ENCODE measurements around the gene CADM2. TPM values are rescaled to one million over a fixed set of nuclear protein-coding genes. Genes with fewer than 3 reads are reported as not detected.

CADM2 gene
- total RNA-seq, 1 donor: not detected

DNA sequence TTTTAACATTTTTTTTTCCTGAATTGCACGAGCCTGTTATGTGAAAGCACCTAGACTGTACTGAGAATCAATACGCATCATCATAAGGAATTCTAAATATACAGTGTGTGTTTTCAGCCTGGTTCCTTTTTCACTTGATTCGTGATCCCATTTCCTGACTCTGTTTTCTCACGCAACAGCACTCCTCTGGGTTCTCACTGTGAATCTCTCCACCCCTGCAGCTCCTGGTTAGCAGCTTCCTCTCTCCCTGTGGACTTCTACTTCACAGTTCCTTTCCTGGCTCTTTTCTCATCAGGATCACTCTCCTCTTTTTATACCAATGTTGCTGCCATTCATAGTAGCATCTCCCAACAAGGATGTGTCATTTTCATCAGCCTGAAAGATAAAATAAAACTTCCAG is 297.2 kb downstream of the CADM2 start:
- Histone ChIP-seq H3K36me3 (ENCODE audit: insufficient read depth, low read length) (no peaks in the 10 kb centered on the region), H3K4me1 (ENCODE audit: insufficient read depth, low read length) (no peaks in the 10 kb centered on the region), H4K20me1 (ENCODE audit: insufficient read depth, low read length) (no peaks in the 10 kb centered on the region), H3K9me3 (ENCODE audit: low read depth, low read length) (no peaks in the 10 kb centered on the region), H3K27me3 (ENCODE audit: insufficient read depth, low read length) (no peaks in the 10 kb centered on the region), H3K27ac (ENCODE audit: low read depth, low read length) (no peak overlapping the region), H2AFZ (ENCODE audit: low read length) (no peak overlapping the region), H3K79me2 (ENCODE audit: insufficient read depth, low read length) (no peaks in the 10 kb centered on the region), H3K4me3 (ENCODE audit: insufficient read depth, low read length) (no peak overlapping the region), H3K4me2 (ENCODE audit: insufficient read depth, low read length) (no peak overlapping the region)
- TF ChIP-seq, protein P1, sequence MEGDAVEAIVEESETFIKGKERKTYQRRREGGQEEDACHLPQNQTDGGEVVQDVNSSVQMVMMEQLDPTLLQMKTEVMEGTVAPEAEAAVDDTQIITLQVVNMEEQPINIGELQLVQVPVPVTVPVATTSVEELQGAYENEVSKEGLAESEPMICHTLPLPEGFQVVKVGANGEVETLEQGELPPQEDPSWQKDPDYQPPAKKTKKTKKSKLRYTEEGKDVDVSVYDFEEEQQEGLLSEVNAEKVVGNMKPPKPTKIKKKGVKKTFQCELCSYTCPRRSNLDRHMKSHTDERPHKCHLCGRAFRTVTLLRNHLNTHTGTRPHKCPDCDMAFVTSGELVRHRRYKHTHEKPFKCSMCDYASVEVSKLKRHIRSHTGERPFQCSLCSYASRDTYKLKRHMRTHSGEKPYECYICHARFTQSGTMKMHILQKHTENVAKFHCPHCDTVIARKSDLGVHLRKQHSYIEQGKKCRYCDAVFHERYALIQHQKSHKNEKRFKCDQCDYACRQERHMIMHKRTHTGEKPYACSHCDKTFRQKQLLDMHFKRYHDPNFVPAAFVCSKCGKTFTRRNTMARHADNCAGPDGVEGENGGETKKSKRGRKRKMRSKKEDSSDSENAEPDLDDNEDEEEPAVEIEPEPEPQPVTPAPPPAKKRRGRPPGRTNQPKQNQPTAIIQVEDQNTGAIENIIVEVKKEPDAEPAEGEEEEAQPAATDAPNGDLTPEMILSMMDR (IDR thresholded peaks at IDR 0.05; ENCODE audit: extremely low read depth, low read depth, low read length): no peak
- DNase-seq (ENCODE audit: insufficient read length, low spot score, missing footprints): no peak

DNA sequence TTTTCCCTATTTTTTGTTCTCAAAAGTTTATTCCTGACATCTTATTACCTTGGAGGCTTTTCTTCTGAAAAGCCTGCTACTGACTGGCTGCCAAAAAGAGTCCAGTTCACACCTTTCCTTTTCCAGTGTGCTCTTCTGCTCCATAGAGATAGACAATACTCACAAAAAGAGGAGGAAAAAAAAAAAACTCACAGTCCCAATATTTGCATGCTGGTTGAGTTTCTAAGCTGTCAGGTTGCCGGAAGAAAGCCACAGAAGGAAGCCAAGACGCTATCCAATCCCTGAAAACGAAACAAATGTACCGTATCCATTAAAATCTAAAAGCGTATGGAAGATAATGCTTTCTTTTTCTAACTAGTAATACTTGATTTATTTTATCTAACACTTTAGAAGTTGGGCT is 299.5 kb downstream of the CADM2 start:
- H3K9me3 ChIP-seq (ENCODE audit: low read depth, low read length): no peaks in the 10 kb centered on the region
- DNase-seq (ENCODE audit: insufficient read length, low spot score, missing footprints): no peak
- no peak overlapping the region for H2AFZ ChIP-seq (ENCODE audit: low read length)
- no peaks in the 10 kb centered on the region for H3K79me2 ChIP-seq (ENCODE audit: insufficient read depth, low read length)
- no peaks in the 10 kb centered on the region for H4K20me1 ChIP-seq (ENCODE audit: insufficient read depth, low read length)
- H3K27me3 ChIP-seq (ENCODE audit: insufficient read depth, low read length): no peaks in the 10 kb centered on the region
- no peak overlapping the region for H3K4me2 ChIP-seq (ENCODE audit: insufficient read depth, low read length)
- H3K36me3 ChIP-seq (ENCODE audit: insufficient read depth, low read length): no peaks in the 10 kb centered on the region
- H3K27ac ChIP-seq (ENCODE audit: low read depth, low read length): no peak overlapping the region
- H3K4me1 ChIP-seq (ENCODE audit: insufficient read depth, low read length): no peaks in the 10 kb centered on the region
- TF ChIP-seq, protein P1 (IDR thresholded peaks at IDR 0.05; ENCODE audit: extremely low read depth, low read depth, low read length): no peak
- H3K4me3 ChIP-seq (ENCODE audit: insufficient read depth, low read length): no peak overlapping the region

DNA sequence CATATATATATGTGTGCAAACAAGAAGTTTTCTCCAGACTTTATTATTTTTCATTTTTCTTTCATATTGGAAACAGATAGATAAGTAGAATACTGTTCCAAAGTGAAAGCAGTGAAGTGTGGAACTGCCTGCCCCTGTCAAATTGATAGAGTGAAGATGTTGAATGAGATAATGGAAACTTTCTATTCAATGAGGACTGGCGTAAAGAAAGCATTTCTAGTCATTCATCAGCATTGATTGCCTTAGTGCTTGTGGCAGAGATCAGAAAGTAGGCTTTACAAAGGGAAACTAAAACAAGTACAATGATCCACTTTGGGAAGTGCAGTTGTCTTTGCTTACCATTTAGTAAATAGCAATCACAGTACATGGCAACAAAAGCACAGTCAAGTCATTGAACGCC is 300.0 kb downstream of the CADM2 start:
- H3K36me3 ChIP-seq (ENCODE audit: insufficient read depth, low read length): no peaks in the 10 kb centered on the region
- no peaks in the 10 kb centered on the region for H3K27me3 ChIP-seq (ENCODE audit: insufficient read depth, low read length)
- TF ChIP-seq, protein P1 (IDR thresholded peaks at IDR 0.05; ENCODE audit: extremely low read depth, low read depth, low read length): no peak
- no peaks in the 10 kb centered on the region for H4K20me1 ChIP-seq (ENCODE audit: insufficient read depth, low read length)
- H3K9me3 ChIP-seq (ENCODE audit: low read depth, low read length): no peaks in the 10 kb centered on the region
- no peak overlapping the region for H3K27ac ChIP-seq (ENCODE audit: low read depth, low read length)
- H2AFZ ChIP-seq (ENCODE audit: low read length): no peak overlapping the region
- H3K4me1 ChIP-seq (ENCODE audit: insufficient read depth, low read length): no peaks in the 10 kb centered on the region
- H3K4me2 ChIP-seq (ENCODE audit: insufficient read depth, low read length): no peak overlapping the region
- H3K79me2 ChIP-seq (ENCODE audit: insufficient read depth, low read length): no peaks in the 10 kb centered on the region
- no peak overlapping the region for H3K4me3 ChIP-seq (ENCODE audit: insufficient read depth, low read length)
- DNase-seq (ENCODE audit: insufficient read length, low spot score, missing footprints): no peak

DNA sequence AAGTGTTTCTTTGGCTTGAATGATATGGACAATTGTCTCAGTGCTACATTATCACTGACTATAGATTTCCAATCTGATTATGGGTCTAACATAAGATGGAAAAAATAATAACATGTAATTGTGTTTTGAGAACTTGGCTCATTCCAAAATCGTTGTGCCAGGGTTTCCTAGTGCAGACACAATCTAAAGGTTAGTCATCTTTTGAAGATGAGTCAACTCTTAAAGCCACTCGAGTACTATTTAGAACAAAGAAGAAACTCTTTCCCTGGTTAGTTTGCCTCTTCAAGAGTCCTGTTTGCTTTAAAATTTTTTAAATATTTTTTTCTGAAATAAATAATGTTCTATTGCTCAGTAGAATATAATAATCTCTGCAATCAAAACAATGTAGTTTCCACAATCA is 301.0 kb downstream of the CADM2 start:
- Histone ChIP-seq H2AFZ (ENCODE audit: low read length) (no peak overlapping the region), H3K27me3 (ENCODE audit: insufficient read depth, low read length) (no peaks in the 10 kb centered on the region), H3K27ac (ENCODE audit: low read depth, low read length) (no peak overlapping the region), H3K9me3 (ENCODE audit: low read depth, low read length) (no peaks in the 10 kb centered on the region), H4K20me1 (ENCODE audit: insufficient read depth, low read length) (no peaks in the 10 kb centered on the region), H3K4me2 (ENCODE audit: insufficient read depth, low read length) (no peak overlapping the region), H3K4me1 (ENCODE audit: insufficient read depth, low read length) (no peaks in the 10 kb centered on the region), H3K4me3 (ENCODE audit: insufficient read depth, low read length) (no peak overlapping the region), H3K36me3 (ENCODE audit: insufficient read depth, low read length) (no peaks in the 10 kb centered on the region), H3K79me2 (ENCODE audit: insufficient read depth, low read length) (no peaks in the 10 kb centered on the region)
- no peak for DNase-seq (ENCODE audit: insufficient read length, low spot score, missing footprints)
- TF ChIP-seq, protein P1 (IDR thresholded peaks at IDR 0.05; ENCODE audit: extremely low read depth, low read depth, low read length): no peak

All from osteoblast (primary cell).